Measurements from ENCODE around the gene ABCG8. TPM values are rescaled to one million over a fixed set of nuclear protein-coding genes. Genes with fewer than 3 reads are reported as not detected.

Gene ABCG8
- 1 to 10 TPM in 3 of 5 donors, not detected in 2; 1.1 to 8.9 (median 6.7) TPM for total RNA-seq
- polyA plus RNA-seq, result not detected
- long read RNA-seq, donor 1, partial matches to known transcripts, result 8 of 29 reads
- long read RNA-seq, donor 1, other reads (novel, unspliced or antisense), result 21 of 29 reads
- long read RNA-seq, donor 2, result 0 reads
- long read RNA-seq, donor 3, result 0 reads
- long read RNA-seq, donor 4, result 0 reads
- long read RNA-seq, donor 5, partial matches to known transcripts, result 51 of 51 reads
- long read RNA-seq, donor 5, other reads (novel, unspliced or antisense), result 0 of 51 reads
- long read RNA-seq, donor 6, result 0 reads
- long read RNA-seq, donor 7, partial matches to known transcripts, result 18 of 35 reads
- long read RNA-seq, donor 7, other reads (novel, unspliced or antisense), result 17 of 35 reads
- long read RNA-seq, donor 8, partial matches to known transcripts, result 120 of 140 reads
- long read RNA-seq, donor 8, other reads (novel, unspliced or antisense), result 20 of 140 reads
- long read RNA-seq, donor 9, result 0 reads
- long read RNA-seq, donor 10, result 0 reads

GRCh38 chr2:43838560-43839267, at the start of gene ABCG8, which contains the start of gene ABCG5:
Gene ABCG8, plus strand, starts transcription at chr2:43838971. Its CDS starts 83 bp downstream, at chr2:43839054.
Gene ABCG5, minus strand, starts transcription at chr2:43838839. Its CDS starts 160 bp downstream, at chr2:43838679.
- no peak for DNase-seq
- 70 to 75% (median 71%) methylated on average over 18 to 20 of the region's 20 CpGs for WGBS, 5 donors
- H3K36me3 ChIP-seq, result no peaks in the 10 kb centered on the region
- peaks cover 0 to 7% (median 0%) of the 10 kb centered on the region in 3 donors for H3K27me3 ChIP-seq
- TF ChIP-seq EP300 (IDR thresholded peaks at IDR 0.05), result no peak
- TF ChIP-seq, protein P1, sequence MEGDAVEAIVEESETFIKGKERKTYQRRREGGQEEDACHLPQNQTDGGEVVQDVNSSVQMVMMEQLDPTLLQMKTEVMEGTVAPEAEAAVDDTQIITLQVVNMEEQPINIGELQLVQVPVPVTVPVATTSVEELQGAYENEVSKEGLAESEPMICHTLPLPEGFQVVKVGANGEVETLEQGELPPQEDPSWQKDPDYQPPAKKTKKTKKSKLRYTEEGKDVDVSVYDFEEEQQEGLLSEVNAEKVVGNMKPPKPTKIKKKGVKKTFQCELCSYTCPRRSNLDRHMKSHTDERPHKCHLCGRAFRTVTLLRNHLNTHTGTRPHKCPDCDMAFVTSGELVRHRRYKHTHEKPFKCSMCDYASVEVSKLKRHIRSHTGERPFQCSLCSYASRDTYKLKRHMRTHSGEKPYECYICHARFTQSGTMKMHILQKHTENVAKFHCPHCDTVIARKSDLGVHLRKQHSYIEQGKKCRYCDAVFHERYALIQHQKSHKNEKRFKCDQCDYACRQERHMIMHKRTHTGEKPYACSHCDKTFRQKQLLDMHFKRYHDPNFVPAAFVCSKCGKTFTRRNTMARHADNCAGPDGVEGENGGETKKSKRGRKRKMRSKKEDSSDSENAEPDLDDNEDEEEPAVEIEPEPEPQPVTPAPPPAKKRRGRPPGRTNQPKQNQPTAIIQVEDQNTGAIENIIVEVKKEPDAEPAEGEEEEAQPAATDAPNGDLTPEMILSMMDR (IDR thresholded peaks at IDR 0.05), result no peak
- no peak for TF ChIP-seq POLR2AphosphoS5 (IDR thresholded peaks at IDR 0.05)
- TF ChIP-seq POLR2A (IDR thresholded peaks at IDR 0.05), result no peak
- intact Hi-C loops (cut with DNase I; ENCODE audit: low total_unique reads), result no loop called here
- no peak within 1 kb of the TSS for H3K27ac ChIP-seq
- H3K4me1 ChIP-seq, result no peaks in the 10 kb centered on the region
- H3K4me3 ChIP-seq, result no peak within 1 kb of the TSS
- H3K9me3 ChIP-seq, result no peaks in the 10 kb centered on the region

GRCh38 chr2:43790147-43790546, 48.6 kb upstream of the ABCG8 start:
- peak overlapping the region in 2 of 5 donors; percentile 4 to 10 for H3K27ac ChIP-seq
- TF ChIP-seq POLR2AphosphoS5 (IDR thresholded peaks at IDR 0.05) (no peak), EP300 (IDR thresholded peaks at IDR 0.05) (no peak), POLR2A (IDR thresholded peaks at IDR 0.05) (no peak)
- TF ChIP-seq, protein P1 (IDR thresholded peaks at IDR 0.05), result no peak
- intact Hi-C loops (cut with DNase I; ENCODE audit: low total_unique reads), result no loop called here
- H3K4me3 ChIP-seq, result no peak overlapping the region
- no peaks in the 10 kb centered on the region for H3K9me3 ChIP-seq
- H3K4me1 ChIP-seq, result peaks cover 0 to 5% (median 0%) of the 10 kb centered on the region in 4 donors
- peak in 1 of 2 donors; percentile 40 for DNase-seq
- peaks cover 0 to 65% (median 49%) of the 10 kb centered on the region in 4 donors for H3K36me3 ChIP-seq
- no peaks in the 10 kb centered on the region for H3K27me3 ChIP-seq
- WGBS, 5 donors, result 65 to 86% (median 79%) methylated on average over 5 of the region's 5 CpGs

DNA sequence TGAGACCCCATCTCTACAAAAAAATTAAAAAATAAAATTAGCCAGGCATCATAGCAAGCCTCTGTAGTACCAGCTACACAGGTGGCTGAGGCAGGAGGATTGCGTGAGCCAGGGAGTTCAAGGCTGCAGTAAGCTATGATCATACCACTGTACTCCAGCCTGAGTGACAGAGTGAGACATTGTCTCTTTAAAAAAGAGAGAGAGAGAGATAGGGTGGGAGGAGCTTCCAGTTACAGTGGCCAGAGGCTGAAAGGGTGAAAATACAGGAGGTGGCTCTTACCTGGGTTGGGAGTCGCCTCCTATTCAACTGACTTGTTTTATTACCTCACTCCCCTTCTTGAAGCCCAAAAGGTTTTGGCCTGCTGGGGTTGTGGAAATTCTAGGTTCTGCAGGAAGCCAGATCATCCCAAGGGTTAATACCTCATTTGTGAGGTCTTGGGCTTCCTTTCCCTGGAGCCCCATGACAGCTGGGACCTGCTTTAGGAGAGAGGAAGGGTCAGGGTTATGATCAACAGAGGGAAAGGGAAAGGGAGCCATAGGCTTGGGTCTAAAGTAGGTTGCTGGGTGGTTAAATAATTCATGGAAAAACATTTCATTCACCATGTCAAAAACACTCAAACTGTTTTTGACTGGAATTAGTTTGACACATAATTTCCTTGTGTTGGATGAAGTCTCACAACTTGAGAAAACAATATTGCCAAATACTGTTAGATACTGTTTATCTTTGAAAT, 47.6 kb upstream of the ABCG8 start:
- 85 to 95% (median 88%) methylated on average over 2 of the region's 2 CpGs for WGBS, 5 donors
- Histone ChIP-seq H3K27me3 (no peaks in the 10 kb centered on the region), H3K27ac (peak overlapping the region in 2 of 5 donors; percentile 1 to 23), H3K4me1 (peaks cover 0 to 5% (median 0%) of the 10 kb centered on the region in 4 donors), H3K9me3 (no peaks in the 10 kb centered on the region), H3K36me3 (peaks cover 0 to 72% (median 50%) of the 10 kb centered on the region in 4 donors), H3K4me3 (no peak overlapping the region)
- intact Hi-C loops (cut with DNase I; ENCODE audit: low total_unique reads), result no loop called here
- no peak for DNase-seq
- TF ChIP-seq, protein P1 (IDR thresholded peaks at IDR 0.05), result no peak
- TF ChIP-seq POLR2AphosphoS5 (IDR thresholded peaks at IDR 0.05) (no peak), POLR2A (IDR thresholded peaks at IDR 0.05) (no peak), EP300 (IDR thresholded peaks at IDR 0.05) (no peak)

DNA sequence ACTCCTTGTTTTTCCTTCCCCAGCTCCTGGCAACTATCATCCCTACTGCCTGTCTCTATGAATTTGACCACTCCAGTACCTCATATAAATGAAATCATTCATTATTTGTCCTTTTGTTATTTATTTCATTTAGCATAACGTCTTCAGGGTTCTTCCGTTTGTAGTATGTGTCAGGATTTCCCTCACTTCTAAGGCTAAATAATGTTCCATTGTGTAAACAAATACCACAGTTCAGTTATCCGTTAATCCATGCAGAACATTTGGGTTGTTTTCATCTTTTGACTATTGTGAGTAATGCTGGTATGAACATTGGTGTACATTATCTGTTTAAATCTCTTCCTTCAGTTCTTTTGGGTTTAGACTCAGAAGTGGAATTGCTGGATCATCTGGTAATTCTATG, 46.1 kb upstream of the ABCG8 start:
- Histone ChIP-seq H3K36me3 (peaks cover 0 to 72% (median 46%) of the 10 kb centered on the region in 4 donors), H3K4me1 (peaks cover 0 to 5% (median 0%) of the 10 kb centered on the region in 4 donors), H3K9me3 (no peaks in the 10 kb centered on the region), H3K4me3 (no peak overlapping the region), H3K27ac (no peak overlapping the region), H3K27me3 (no peaks in the 10 kb centered on the region)
- TF ChIP-seq POLR2AphosphoS5 (IDR thresholded peaks at IDR 0.05) (no peak), POLR2A (IDR thresholded peaks at IDR 0.05) (no peak), EP300 (IDR thresholded peaks at IDR 0.05) (no peak)
- TF ChIP-seq, protein P1 (IDR thresholded peaks at IDR 0.05), result no peak
- WGBS, 5 donors, result 63 to 81% (median 78%) methylated on average over 3 of the region's 3 CpGs
- intact Hi-C loops (cut with DNase I; ENCODE audit: low total_unique reads), result no loop called here
- no peak for DNase-seq

Measured in stomach (tissue), 19 donors.